ENCODE results near the gene RNF225.
"Not testable (repeated sequence)": the region's sequence is repeated elsewhere in the genome, so short reads cannot be mapped to it uniquely, and the experiment has no call there.

The RNF225 gene

DNA sequence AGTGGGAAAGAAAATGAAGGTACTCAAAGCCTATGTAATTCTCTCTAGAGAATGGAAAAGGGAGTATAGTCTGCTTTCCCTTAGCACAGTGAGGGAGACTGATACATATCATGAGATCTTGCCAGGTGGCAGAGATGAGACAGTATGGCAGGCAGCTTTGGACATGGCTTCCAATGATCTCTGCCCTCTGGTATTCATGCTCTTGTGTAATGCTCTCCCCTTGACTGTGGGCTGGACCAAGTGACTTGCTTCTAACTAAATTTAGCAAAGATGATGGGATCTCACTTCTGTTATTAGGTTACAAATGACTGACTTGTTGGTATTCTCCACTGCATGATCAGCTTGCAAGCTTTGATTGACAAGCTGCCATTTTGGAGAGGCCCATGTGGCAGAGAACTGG lies 34.3 kb downstream of the RNF225 start:
- H3K4me3 ChIP-seq (ENCODE audit: low read depth, low read length) = no peak overlapping the region
- DNase-seq (ENCODE audit: low read depth) = no peak
- TF ChIP-seq CTCF (conservative IDR thresholded peaks at IDR 0.05; ENCODE audit: low read depth, low read length) = no peak

- no peak overlapping the region for H3K4me3 ChIP-seq (ENCODE audit: low read depth, low read length)
- no peak for TF ChIP-seq CTCF (conservative IDR thresholded peaks at IDR 0.05; ENCODE audit: low read depth, low read length)
- DNase-seq (ENCODE audit: low read depth) = peak; percentile 42
Observed at GRCh38 chr19:58434217-58434616, 38.8 kb downstream of the RNF225 start.

DNA sequence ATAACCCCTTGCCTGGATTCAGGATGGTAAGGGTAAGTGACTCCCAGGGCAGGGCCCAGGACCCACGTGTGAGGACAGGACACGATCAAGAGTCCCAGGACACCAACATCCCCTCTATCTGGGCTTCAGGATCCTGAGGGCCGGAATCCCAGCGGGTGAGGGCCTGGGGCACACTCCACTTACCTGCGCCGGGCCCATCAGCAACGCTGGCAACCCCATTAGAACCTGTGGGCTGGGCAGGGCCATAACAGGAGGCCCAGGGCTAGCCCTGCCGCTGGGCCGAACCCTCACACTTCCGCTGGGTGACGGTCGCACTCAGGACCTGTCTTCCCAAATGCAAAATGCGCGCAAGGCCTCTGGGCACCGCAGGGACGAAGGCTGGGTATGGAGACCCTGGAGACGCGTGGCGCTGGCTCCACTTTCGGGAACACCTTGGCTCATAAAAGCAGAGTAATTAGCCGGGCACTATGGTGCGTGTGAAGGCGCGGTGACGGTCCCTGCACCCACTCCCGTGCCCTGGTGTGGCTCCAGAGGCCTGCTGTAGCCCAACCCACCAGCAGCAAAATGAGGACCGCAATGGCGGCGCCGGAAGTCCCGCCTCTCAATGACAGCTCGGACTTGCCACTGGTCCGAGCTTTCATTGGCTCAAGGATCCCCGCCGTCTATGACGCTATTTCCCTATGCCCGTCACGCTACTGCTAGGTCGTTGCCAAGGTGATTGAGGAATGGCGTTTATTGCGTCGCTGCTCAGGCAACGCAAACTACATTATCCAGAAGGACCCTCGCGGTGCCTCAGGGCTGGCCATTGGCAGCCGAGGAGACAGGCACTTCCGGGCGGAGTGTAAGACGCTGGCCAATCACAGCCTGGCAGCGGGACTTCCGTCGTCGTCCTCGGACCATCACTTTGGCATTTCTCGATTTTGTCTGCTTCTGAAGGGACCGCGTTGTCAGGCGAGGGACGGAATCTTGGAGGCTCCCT lies 44.4 kb downstream of the RNF225 start, which contains the start of gene ZNF132:
ZNF132 (minus strand) TSS at position 578 of the 979 bp plus-strand sequence; CDS start at position 246, 332 bp downstream.
- peak; percentile 100 for DNase-seq (ENCODE audit: low read depth)
- H3K4me3 ChIP-seq (ENCODE audit: low read depth, low read length) = peak within 1 kb of the TSS; percentile 86
- TF ChIP-seq CTCF (conservative IDR thresholded peaks at IDR 0.05; ENCODE audit: low read depth, low read length) = no peak

GRCh38 chr19:58440556-58440955 lies 45.1 kb downstream of the RNF225 start:
- DNase-seq (ENCODE audit: low read depth) = no peak
- peak overlapping the region; percentile 66 for H3K4me3 ChIP-seq (ENCODE audit: low read depth, low read length)
- TF ChIP-seq CTCF (conservative IDR thresholded peaks at IDR 0.05; ENCODE audit: low read depth, low read length) = no peak

DNA sequence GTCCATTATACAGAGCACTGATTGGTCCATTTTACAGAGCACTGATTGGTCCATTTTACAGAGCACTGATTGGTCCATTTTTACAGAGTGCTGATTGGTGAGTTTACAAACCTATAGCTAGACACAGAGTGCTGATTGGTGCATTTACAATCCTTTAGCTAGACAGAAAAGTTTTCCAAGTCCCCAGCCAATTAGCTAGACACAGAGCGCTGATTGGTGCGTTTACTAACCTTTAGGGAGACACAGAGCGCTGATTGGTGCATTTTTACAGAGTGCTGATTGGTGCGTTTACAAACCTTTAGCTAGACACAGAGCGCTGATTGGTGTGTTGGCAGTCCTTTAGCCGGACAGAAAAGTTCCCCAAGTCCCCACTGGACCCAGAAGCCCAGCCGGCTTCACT lies 47.5 kb downstream of the RNF225 start:
- H3K4me3 ChIP-seq (ENCODE audit: low read depth, low read length); DNase-seq (ENCODE audit: low read depth): not testable (repeated sequence)

Measured in choroid plexus epithelial cell (primary cell).